Middle frontal gyrus (tissue), 1 donor: ENCODE measurements around the gene C1QTNF12.

Experiments
- DNase-seq: peaks from one replicate; pipeline ENCODE4 v3.0.0-alpha.2; 2015; ENCODE audit warnings: low spot score; ENCODE audit errors: extremely low spot score

C1QTNF12 gene

GRCh38 chr1:1282998-1283397, 36.5 kb upstream of the C1QTNF12 start:
- no peak for DNase-seq

GRCh38 chr1:1281533-1282321, 35.2 kb upstream of the C1QTNF12 start:
- DNase-seq, result no peak

GRCh38 chr1:1280782-1281481, 34.4 kb upstream of the C1QTNF12 start:
- no peak for DNase-seq

- DNase-seq, result no peak
Measured at GRCh38 chr1:1279028-1279427, 32.5 kb upstream of the C1QTNF12 start.

- no peak for DNase-seq
Measured at GRCh38 chr1:1278620-1279019, 32.1 kb upstream of the C1QTNF12 start.

GRCh38 chr1:1275836-1276235, 29.3 kb upstream of the C1QTNF12 start:
- no peak for DNase-seq

- no peak for DNase-seq
Measured at GRCh38 chr1:1274931-1275431, 28.5 kb upstream of the C1QTNF12 start.

- DNase-seq, result no peak
Measured at GRCh38 chr1:1274299-1274930, 27.9 kb upstream of the C1QTNF12 start.

GRCh38 chr1:1273512-1274298, 27.2 kb upstream of the C1QTNF12 start, which contains the start of gene UBE2J2:
TSS of gene UBE2J2 (minus strand) at chr1:1273854. CDS start at chr1:1267992, 5,862 bp downstream.
- peak; percentile 79 for DNase-seq

- no peak for DNase-seq
Measured at GRCh38 chr1:1273209-1273511, 26.6 kb upstream of the C1QTNF12 start.

GRCh38 chr1:1272341-1273208, 26.1 kb upstream of the C1QTNF12 start:
- DNase-seq, result no peak

GRCh38 chr1:1270813-1271212, 24.3 kb upstream of the C1QTNF12 start:
- DNase-seq, result no peak

- no peak for DNase-seq
Measured at GRCh38 chr1:1268284-1268682, 21.8 kb upstream of the C1QTNF12 start.

GRCh38 chr1:1267488-1268283, 21.2 kb upstream of the C1QTNF12 start:
- no peak for DNase-seq

- no peak for DNase-seq
Measured at GRCh38 chr1:1264868-1265272, 18.3 kb upstream of the C1QTNF12 start.

GRCh38 chr1:1264026-1264425, 17.5 kb upstream of the C1QTNF12 start:
- no peak for DNase-seq

GRCh38 chr1:1262758-1263157, 16.2 kb upstream of the C1QTNF12 start:
- DNase-seq, result no peak

- no peak for DNase-seq
Measured at GRCh38 chr1:1262071-1262470, 15.5 kb upstream of the C1QTNF12 start.

- DNase-seq, result no peak
Measured at GRCh38 chr1:1260843-1261560, 14.5 kb upstream of the C1QTNF12 start.
